NT2/D1 (cell line): Measurements from ENCODE around the gene PARD3.

Experiments
- DNase-seq: peaks from one replicate; pipeline ENCODE4 v3.0.0-alpha.2; 2011; ENCODE audit warnings: low read depth, low spot score
- H3K27me3 ChIP-seq: 2 replicates; pipeline ENCODE4 v1.6.0; 2011; ENCODE audit warnings: mild to moderate bottlenecking; ENCODE audit not compliant: insufficient read length, insufficient read depth
- H3K36me3 ChIP-seq: 2 replicates; pipeline ENCODE4 v1.6.1; 2011; ENCODE audit warnings: mild to moderate bottlenecking, low read length, mixed read lengths; ENCODE audit not compliant: insufficient read depth, insufficient read length
- H3K4me1 ChIP-seq: 2 replicates; pipeline ENCODE4 v1.5.1; 2011; ENCODE audit not compliant: insufficient read depth, insufficient read length
- H3K4me3 ChIP-seq: 2 replicates; pipeline ENCODE4 v1.5.1; 2011; ENCODE audit warnings: low read depth; ENCODE audit not compliant: insufficient read length
- H3K9ac ChIP-seq: 2 replicates; pipeline ENCODE4 v1.6.0; 2011; ENCODE audit warnings: low read depth; ENCODE audit not compliant: insufficient read length
- H3K9me3 ChIP-seq: 2 replicates; pipeline ENCODE4 v1.5.1; 2011; ENCODE audit warnings: mild to moderate bottlenecking, low read length; ENCODE audit not compliant: insufficient read depth
- SUZ12 ChIP-seq: IDR thresholded peaks from 2 replicates; pipeline ENCODE4 v1.6.1; 2011; ENCODE audit not compliant: insufficient read length, insufficient read depth; ENCODE audit errors: extremely low read depth
- YY1 ChIP-seq: IDR thresholded peaks from 2 replicates; pipeline ENCODE4 v1.6.1; 2011; ENCODE audit not compliant: insufficient read length, insufficient read depth
- ZNF274 ChIP-seq: IDR thresholded peaks from 2 replicates; pipeline ENCODE4 v1.6.1; 2011; ENCODE audit warnings: mild to moderate bottlenecking, low read depth, low read length

Gene PARD3

DNA sequence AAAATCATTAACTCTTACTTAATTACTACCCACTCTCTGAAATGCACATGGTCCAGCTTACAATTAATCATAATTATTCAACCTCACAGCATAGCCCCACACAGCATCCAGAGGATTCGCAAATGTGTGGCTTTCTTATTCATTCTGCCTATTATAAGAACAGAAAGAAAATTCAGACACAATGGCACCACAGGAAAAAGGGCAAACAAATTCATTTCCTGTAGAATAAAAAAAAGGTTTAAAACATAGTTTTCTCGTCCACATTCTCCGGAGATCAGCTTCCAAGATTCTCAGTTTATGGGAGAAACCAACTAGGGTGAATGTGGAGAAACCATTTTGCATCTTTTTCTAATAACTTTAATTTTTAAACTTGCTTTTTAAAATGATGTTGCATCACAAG is 201.6 kb downstream of the PARD3 start:
- H3K4me1 ChIP-seq = no peaks in the 10 kb centered on the region
- no peaks in the 10 kb centered on the region for H3K9me3 ChIP-seq
- no peak overlapping the region for H3K9ac ChIP-seq
- no peaks in the 10 kb centered on the region for H3K36me3 ChIP-seq
- no peak overlapping the region for H3K4me3 ChIP-seq
- TF ChIP-seq YY1 (no peak), ZNF274 (no peak), SUZ12 (no peak)
- DNase-seq = no peak
- H3K27me3 ChIP-seq = no peaks in the 10 kb centered on the region

DNA sequence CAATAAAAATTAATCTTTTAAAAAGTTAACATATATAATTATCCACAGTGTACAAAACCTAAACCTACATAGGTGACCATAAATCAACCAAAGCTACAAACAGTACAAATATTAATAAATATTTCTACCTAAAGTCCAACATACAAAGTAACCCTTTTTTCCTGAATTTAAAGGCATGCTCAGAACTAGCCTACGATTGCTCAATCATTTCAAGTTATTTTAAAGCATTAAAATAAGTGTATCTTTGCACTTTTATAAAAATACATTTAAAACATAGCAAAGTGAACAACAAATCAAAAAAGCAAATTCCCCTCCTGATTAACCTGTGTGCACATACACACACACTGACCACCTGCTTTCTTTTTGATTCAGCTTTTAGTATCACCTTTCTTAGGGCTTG is 202.2 kb downstream of the PARD3 start:
- Histone ChIP-seq H3K36me3 (no peaks in the 10 kb centered on the region), H3K9me3 (no peaks in the 10 kb centered on the region), H3K4me3 (no peak overlapping the region), H3K9ac (no peak overlapping the region), H3K4me1 (no peaks in the 10 kb centered on the region), H3K27me3 (no peaks in the 10 kb centered on the region)
- no peak for DNase-seq
- TF ChIP-seq YY1 = no peak
- no peak for TF ChIP-seq ZNF274
- no peak for TF ChIP-seq SUZ12

- no peak for TF ChIP-seq ZNF274
- no peaks in the 10 kb centered on the region for H3K27me3 ChIP-seq
- DNase-seq = no peak
- no peaks in the 10 kb centered on the region for H3K9me3 ChIP-seq
- H3K4me1 ChIP-seq = no peaks in the 10 kb centered on the region
- no peaks in the 10 kb centered on the region for H3K36me3 ChIP-seq
- H3K4me3 ChIP-seq = no peak overlapping the region
- no peak overlapping the region for H3K9ac ChIP-seq
Observed at GRCh38 chr10:34612446-34612845, 202.7 kb downstream of the PARD3 start.

DNA sequence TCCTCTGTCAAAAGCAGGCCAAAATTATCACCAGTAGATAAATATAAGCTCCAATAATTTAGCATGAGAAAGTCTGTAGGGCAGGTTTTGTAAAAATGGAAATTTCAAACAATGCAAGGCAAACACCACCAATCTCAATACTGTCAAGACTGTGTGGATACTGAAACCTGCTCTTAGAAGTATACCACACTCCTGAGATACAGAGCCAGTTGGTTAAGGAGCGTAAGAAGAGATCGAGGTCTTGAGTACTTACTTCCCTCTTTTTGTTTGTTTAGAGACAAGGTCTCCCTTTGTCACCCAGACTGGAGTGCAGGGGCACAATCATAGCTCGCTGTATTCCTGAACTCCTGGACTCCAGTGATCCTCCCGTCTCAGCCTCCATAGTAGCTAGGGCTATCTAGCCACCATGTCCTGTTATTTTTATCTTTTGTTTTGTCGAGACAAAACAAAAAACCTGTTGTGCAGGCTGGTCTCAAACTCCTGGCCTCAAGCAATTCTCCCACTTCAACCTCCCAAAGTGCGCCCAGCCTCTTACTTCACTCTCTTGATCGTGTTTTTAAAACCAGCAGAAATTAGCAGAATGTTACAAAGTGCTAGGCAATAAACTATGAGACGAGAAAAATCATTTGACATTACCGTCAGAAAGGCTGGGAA is 205.7 kb downstream of the PARD3 start:
- no peaks in the 10 kb centered on the region for H3K9me3 ChIP-seq

GRCh38 chr10:34607894-34608293 is 207.2 kb downstream of the PARD3 start:
- no peak overlapping the region for H3K4me3 ChIP-seq
- H3K36me3 ChIP-seq = no peaks in the 10 kb centered on the region
- H3K27me3 ChIP-seq = no peaks in the 10 kb centered on the region
- H3K9me3 ChIP-seq = no peaks in the 10 kb centered on the region
- DNase-seq = no peak
- H3K4me1 ChIP-seq = no peaks in the 10 kb centered on the region
- H3K9ac ChIP-seq = no peak overlapping the region
- no peak for TF ChIP-seq SUZ12
- TF ChIP-seq YY1 = no peak
- TF ChIP-seq ZNF274 = no peak

More for the DNA sequence above, 205.7 kb downstream of the PARD3 start:
- Histone ChIP-seq H3K27me3 (no peaks in the 10 kb centered on the region), H3K4me3 (no peak overlapping the region), H3K9ac (no peak overlapping the region), H3K36me3 (no peaks in the 10 kb centered on the region), H3K4me1 (no peaks in the 10 kb centered on the region)
- no peak for DNase-seq
- TF ChIP-seq YY1 (no peak), SUZ12 (no peak), ZNF274 (no peak)

DNA sequence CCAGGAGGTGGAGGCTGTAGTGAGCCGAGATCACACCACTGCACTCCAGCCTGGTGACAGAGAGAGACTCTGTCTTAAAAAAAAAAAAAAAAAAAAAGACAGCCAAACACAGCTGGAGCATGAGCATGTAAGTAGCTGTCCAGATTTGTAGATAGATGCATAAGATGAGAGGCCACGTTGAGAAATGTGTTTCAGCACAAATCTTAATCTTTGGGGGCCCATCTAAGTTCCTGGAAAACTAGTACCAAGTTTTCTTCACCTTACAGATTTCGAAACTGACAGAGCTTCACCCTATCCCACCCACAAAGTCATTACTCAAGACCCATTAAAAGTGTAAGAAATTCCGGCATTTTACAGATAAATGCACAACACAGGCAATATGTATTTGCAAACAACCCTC is 208.2 kb downstream of the PARD3 start:
- TF ChIP-seq ZNF274 (no peak), SUZ12 (no peak), YY1 (no peak)
- DNase-seq = no peak
- no peaks in the 10 kb centered on the region for H3K4me1 ChIP-seq

GRCh38 chr10:34602478-34602877 is 212.6 kb downstream of the PARD3 start:
- Histone ChIP-seq H3K4me1 (no peaks in the 10 kb centered on the region), H3K9me3 (no peaks in the 10 kb centered on the region), H3K27me3 (no peaks in the 10 kb centered on the region), H3K9ac (no peak overlapping the region), H3K36me3 (no peaks in the 10 kb centered on the region), H3K4me3 (no peak overlapping the region)
- no peak for DNase-seq
- no peak for TF ChIP-seq SUZ12
- TF ChIP-seq ZNF274 = no peak
- TF ChIP-seq YY1 = no peak

More for the DNA sequence above, 208.2 kb downstream of the PARD3 start:
- H3K27me3 ChIP-seq = no peaks in the 10 kb centered on the region
- H3K4me3 ChIP-seq = no peak overlapping the region
- H3K36me3 ChIP-seq = no peaks in the 10 kb centered on the region
- H3K9ac ChIP-seq = no peak overlapping the region
- no peaks in the 10 kb centered on the region for H3K9me3 ChIP-seq

GRCh38 chr10:34601691-34602090 is 213.4 kb downstream of the PARD3 start:
- no peaks in the 10 kb centered on the region for H3K27me3 ChIP-seq
- H3K4me3 ChIP-seq = no peak overlapping the region
- no peak for DNase-seq
- no peaks in the 10 kb centered on the region for H3K36me3 ChIP-seq
- H3K9ac ChIP-seq = no peak overlapping the region
- no peaks in the 10 kb centered on the region for H3K9me3 ChIP-seq
- TF ChIP-seq SUZ12 (no peak), ZNF274 (no peak), YY1 (no peak)
- H3K4me1 ChIP-seq = no peaks in the 10 kb centered on the region
